ENCODE results near the gene DPP4. TPM values are rescaled to one million over a fixed set of nuclear protein-coding genes. Genes with fewer than 3 reads are reported as not detected.

The DPP4 gene
- total and polyA plus RNA-seq, 7 experiments from 2014 or later = 35.7 to 188 (median 48.9) TPM

DNA sequence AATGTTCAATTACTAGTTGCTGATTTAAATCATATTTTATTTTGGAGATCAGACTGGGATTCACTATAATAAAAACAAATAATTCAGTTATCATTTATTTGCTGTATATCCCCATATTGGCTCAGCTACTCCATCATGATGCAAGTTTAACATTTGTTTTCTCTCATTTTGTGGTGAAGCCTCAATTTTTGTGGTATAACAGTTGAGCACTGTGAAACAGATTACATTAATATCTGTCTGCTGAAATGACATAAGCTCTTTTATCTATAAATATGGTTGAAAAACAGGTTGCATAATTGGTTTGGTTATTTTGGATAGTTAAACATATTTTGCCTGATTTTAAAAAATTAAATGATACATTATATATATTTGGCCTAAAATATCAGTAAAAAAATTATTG is 67.7 kb downstream of the DPP4 start:
- Histone ChIP-seq H3K4me3 (ENCODE audit: low read length) (no peak overlapping the region), H3K4me1 (ENCODE audit: control insufficient read depth in 2 of 2, insufficient read depth in 2 of 2, low read length in 2 of 2) (peaks cover 7 to 28% of the 10 kb centered on the region in 2 donors), H3K36me3 (ENCODE audit: control insufficient read depth in 2 of 3, insufficient read depth in 3 of 3, low read length in 3 of 3) (peaks cover 0 to 16% (median 0%) of the 10 kb centered on the region in 3 experiments), H3K27ac (ENCODE audit: low read depth, low read length) (no peak overlapping the region), H3K9me3 (ENCODE audit: control insufficient read depth in 2 of 3, low read length in 3 of 3) (no peaks in the 10 kb centered on the region), H3K27me3 (ENCODE audit: control insufficient read depth in 2 of 2, insufficient read depth in 2 of 2, low read length in 2 of 2) (no peaks in the 10 kb centered on the region)
- DNase-seq (no peak), ATAC-seq (no peak)
- H3K4me1 Mint-ChIP-seq = peaks cover 10 to 59% (median 48%) of the 10 kb centered on the region in 7 donors
- no peaks in the 10 kb centered on the region for H3K27me3 Mint-ChIP-seq
- ChIA-PET CTCF (interaction anchor here (1.0 kb wide), 1 partner anchor 10 kb away, joined by 3 read pairs; no protein-coding TSS in a partner anchor), POLR2A (interaction anchor here (1.1 kb wide), 1 partner anchor 14 kb away, joined by 3 read pairs; no protein-coding TSS in a partner anchor)
- intact Hi-C loops (cut with micrococcal nuclease) = loop anchor here in 1 of 2 donors (2.0 kb wide), 1 partner anchor 420 kb away; no protein-coding TSS in a partner anchor
- H3K4me3 Mint-ChIP-seq = no peak overlapping the region
- peaks cover 0 to 2% (median 0%) of the 10 kb centered on the region in 11 donors for H3K9me3 Mint-ChIP-seq
- peaks cover 19 to 72% (median 36%) of the 10 kb centered on the region in 5 donors for H3K36me3 Mint-ChIP-seq
- H3K27ac Mint-ChIP-seq = peak overlapping the region in 1 of 9 donors; percentile 40

GRCh38 chr2:162004031-162004430 is 70.0 kb downstream of the DPP4 start:
- Mint-ChIP-seq H3K4me1 (peaks cover 8 to 56% (median 30%) of the 10 kb centered on the region in 7 donors), H3K27me3 (no peaks in the 10 kb centered on the region), H3K9me3 (peaks cover 0 to 2% (median 0%) of the 10 kb centered on the region in 11 donors), H3K27ac (peak overlapping the region in 5 of 9 donors; percentile 0 to 71 (median 23)), H3K36me3 (peaks cover 32 to 76% (median 54%) of the 10 kb centered on the region in 5 donors), H3K4me3 (peak overlapping the region in 1 of 10 donors; percentile 1)
- Histone ChIP-seq H3K4me3 (ENCODE audit: low read length) (no peak overlapping the region), H3K27ac (ENCODE audit: low read depth, low read length) (no peak overlapping the region), H3K9me3 (ENCODE audit: control insufficient read depth in 2 of 3, low read length in 3 of 3) (no peaks in the 10 kb centered on the region), H3K4me1 (ENCODE audit: control insufficient read depth in 2 of 2, insufficient read depth in 2 of 2, low read length in 2 of 2) (peaks cover 0 to 7% of the 10 kb centered on the region in 2 donors), H3K36me3 (ENCODE audit: control insufficient read depth in 2 of 3, insufficient read depth in 3 of 3, low read length in 3 of 3) (peaks cover 0 to 16% (median 0%) of the 10 kb centered on the region in 3 experiments), H3K27me3 (ENCODE audit: control insufficient read depth in 2 of 2, insufficient read depth in 2 of 2, low read length in 2 of 2) (no peaks in the 10 kb centered on the region)
- intact Hi-C loops (cut with micrococcal nuclease) = no loop called here
- DNase-seq = no peak
- ATAC-seq = no peak
- ChIA-PET CTCF (interaction anchor here (0.9 to 1.7 kb wide), 3 partner anchors 9 to 121 kb away, joined by 3 to 5 read pairs (median 4); no protein-coding TSS in a partner anchor), POLR2A (interaction anchor here (0.6 to 0.7 kb wide), 2 partner anchors 70 to 121 kb away, joined by 4 to 6 read pairs; partner anchors contain the start of gene DPP4)

- no peak overlapping the region for H3K27ac ChIP-seq (ENCODE audit: low read depth, low read length)
- Mint-ChIP-seq H3K9me3 (no peaks in the 10 kb centered on the region), H3K36me3 (peaks cover 32 to 74% (median 62%) of the 10 kb centered on the region in 5 donors), H3K4me3 (peak overlapping the region in 1 of 10 donors; percentile 15), H3K4me1 (peaks cover 10 to 61% (median 32%) of the 10 kb centered on the region in 7 donors), H3K27ac (peak overlapping the region in 5 of 9 donors; percentile 3 to 91 (median 52)), H3K27me3 (no peaks in the 10 kb centered on the region)
- H3K27me3 ChIP-seq (ENCODE audit: control insufficient read depth in 2 of 2, insufficient read depth in 2 of 2, low read length in 2 of 2) = no peaks in the 10 kb centered on the region
- H3K36me3 ChIP-seq (ENCODE audit: control insufficient read depth in 2 of 3, insufficient read depth in 3 of 3, low read length in 3 of 3) = peaks cover 0 to 16% (median 0%) of the 10 kb centered on the region in 3 experiments
- H3K9me3 ChIP-seq (ENCODE audit: control insufficient read depth in 2 of 3, low read length in 3 of 3) = no peaks in the 10 kb centered on the region
- peaks cover 0 to 4% of the 10 kb centered on the region in 2 donors for H3K4me1 ChIP-seq (ENCODE audit: control insufficient read depth in 2 of 2, insufficient read depth in 2 of 2, low read length in 2 of 2)
- POLR2A ChIA-PET = interaction anchor here (1.0 kb wide), 1 partner anchor 8 kb away, joined by 4 read pairs; no protein-coding TSS in a partner anchor
- ATAC-seq = no peak
- DNase-seq = no peak
- CTCF ChIA-PET = interaction anchor here (0.6 to 1.7 kb wide), 3 partner anchors 71 to 122 kb away, joined by 4 read pairs; no protein-coding TSS in a partner anchor
- intact Hi-C loops (cut with micrococcal nuclease) = no loop called here
- no peak overlapping the region for H3K4me3 ChIP-seq (ENCODE audit: low read length)
Observed at GRCh38 chr2:162002623-162003235, 71.3 kb downstream of the DPP4 start.

DNA sequence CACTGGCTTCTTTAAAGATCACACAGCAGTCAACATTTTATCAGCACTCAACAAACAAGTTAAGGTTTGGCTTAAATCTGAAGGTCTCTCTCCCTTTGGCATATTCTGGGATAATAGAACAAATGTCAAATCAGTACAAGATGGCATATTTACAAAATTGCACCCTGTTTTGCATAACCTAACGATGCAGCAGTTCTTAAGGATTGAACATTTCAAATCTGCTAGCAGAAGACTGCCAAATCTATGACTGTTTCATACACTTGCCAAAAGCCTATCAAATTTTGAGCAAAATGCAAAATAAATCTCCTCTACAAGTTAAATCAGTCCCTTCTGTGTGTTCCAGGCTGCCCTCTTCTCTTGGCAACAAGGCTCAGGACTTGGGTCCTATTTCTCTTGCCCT is 73.6 kb downstream of the DPP4 start:
- Histone ChIP-seq H3K4me3 (ENCODE audit: low read length) (no peak overlapping the region), H3K27me3 (ENCODE audit: control insufficient read depth in 2 of 2, insufficient read depth in 2 of 2, low read length in 2 of 2) (no peaks in the 10 kb centered on the region), H3K9me3 (ENCODE audit: control insufficient read depth in 2 of 3, low read length in 3 of 3) (no peaks in the 10 kb centered on the region), H3K27ac (ENCODE audit: low read depth, low read length) (no peak overlapping the region), H3K4me1 (ENCODE audit: control insufficient read depth in 2 of 2, insufficient read depth in 2 of 2, low read length in 2 of 2) (peaks cover 11 to 15% of the 10 kb centered on the region in 2 donors), H3K36me3 (ENCODE audit: control insufficient read depth in 2 of 3, insufficient read depth in 3 of 3, low read length in 3 of 3) (peaks cover 0 to 16% (median 0%) of the 10 kb centered on the region in 3 experiments)
- POLR2A ChIA-PET = interaction anchor here (1.0 kb wide), 2 partner anchors 67 to 74 kb away, joined by 3 read pairs; partner anchors contain the start of gene DPP4
- H3K9me3 Mint-ChIP-seq = no peaks in the 10 kb centered on the region
- H3K4me1 Mint-ChIP-seq = peaks cover 20 to 74% (median 43%) of the 10 kb centered on the region in 7 donors
- ATAC-seq = no peak
- intact Hi-C loops (cut with micrococcal nuclease) = no loop called here
- H3K27me3 Mint-ChIP-seq = no peaks in the 10 kb centered on the region
- peaks cover 32 to 85% (median 57%) of the 10 kb centered on the region in 5 donors for H3K36me3 Mint-ChIP-seq
- no peak for DNase-seq
- H3K4me3 Mint-ChIP-seq = no peak overlapping the region
- peak overlapping the region in 4 of 9 donors; percentile 19 to 63 (median 54) for H3K27ac Mint-ChIP-seq
- CTCF ChIA-PET = no interaction called here

DNA sequence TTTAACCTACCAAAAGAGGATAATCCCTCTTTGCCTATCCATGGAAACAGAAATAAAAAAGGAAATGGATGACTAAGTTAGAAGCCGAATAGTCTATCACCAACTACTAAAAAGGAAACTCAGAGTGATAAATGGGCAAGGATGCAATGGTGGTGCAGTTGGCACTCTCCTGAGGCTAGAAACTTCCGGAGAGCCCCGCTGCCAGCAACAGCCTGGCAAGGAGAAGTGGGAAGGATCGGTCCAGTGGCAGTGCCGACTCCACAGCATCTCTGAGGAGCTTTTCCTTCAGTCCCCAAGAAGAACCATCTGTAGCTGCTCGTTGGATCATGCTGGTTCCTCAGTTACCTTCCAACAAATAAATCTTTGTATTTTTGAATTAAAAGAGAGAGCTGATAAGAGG is 74.7 kb downstream of the DPP4 start:
- Histone ChIP-seq H3K36me3 (ENCODE audit: control insufficient read depth in 2 of 3, insufficient read depth in 3 of 3, low read length in 3 of 3) (peaks cover 0 to 16% (median 0%) of the 10 kb centered on the region in 3 experiments), H3K27ac (ENCODE audit: low read depth, low read length) (no peak overlapping the region), H3K9me3 (ENCODE audit: control insufficient read depth in 2 of 3, low read length in 3 of 3) (no peaks in the 10 kb centered on the region), H3K4me1 (ENCODE audit: control insufficient read depth in 2 of 2, insufficient read depth in 2 of 2, low read length in 2 of 2) (peaks cover 17 to 23% of the 10 kb centered on the region in 2 donors), H3K27me3 (ENCODE audit: control insufficient read depth in 2 of 2, insufficient read depth in 2 of 2, low read length in 2 of 2) (no peaks in the 10 kb centered on the region), H3K4me3 (ENCODE audit: low read length) (no peak overlapping the region)
- ChIA-PET CTCF (interaction anchor here (0.6 to 1.1 kb wide), 3 partner anchors 8 to 220 kb away, joined by 3 to 4 read pairs (median 4); no protein-coding TSS in a partner anchor), POLR2A (interaction anchor here (1.0 kb wide), 1 partner anchor 75 kb away, joined by 3 read pairs; the partner anchor contains the start of gene DPP4)
- intact Hi-C loops (cut with micrococcal nuclease) = loop anchor here in 1 of 2 donors (10.0 kb wide), 1 partner anchor 835 kb away; the partner anchor contains the start of gene TANK
- no peaks in the 10 kb centered on the region for H3K27me3 Mint-ChIP-seq
- H3K27ac Mint-ChIP-seq = peak overlapping the region in 5 of 9 donors; percentile 22 to 81 (median 38)
- DNase-seq = no peak
- no peak for ATAC-seq
- H3K9me3 Mint-ChIP-seq = no peaks in the 10 kb centered on the region
- peaks cover 32 to 90% (median 52%) of the 10 kb centered on the region in 5 donors for H3K36me3 Mint-ChIP-seq
- H3K4me3 Mint-ChIP-seq = no peak overlapping the region
- H3K4me1 Mint-ChIP-seq = peaks cover 27 to 83% (median 50%) of the 10 kb centered on the region in 7 donors

- H3K27ac Mint-ChIP-seq = peak overlapping the region in 8 of 9 donors; percentile 13 to 81 (median 38)
- peaks cover 0 to 16% (median 0%) of the 10 kb centered on the region in 3 experiments for H3K36me3 ChIP-seq (ENCODE audit: control insufficient read depth in 2 of 3, insufficient read depth in 3 of 3, low read length in 3 of 3)
- H3K27me3 ChIP-seq (ENCODE audit: control insufficient read depth in 2 of 2, insufficient read depth in 2 of 2, low read length in 2 of 2) = no peaks in the 10 kb centered on the region
- peaks cover 24 to 83% (median 49%) of the 10 kb centered on the region in 7 donors for H3K4me1 Mint-ChIP-seq
- no peak overlapping the region for H3K27ac ChIP-seq (ENCODE audit: low read depth, low read length)
- intact Hi-C loops (cut with micrococcal nuclease) = loop anchor here in 1 of 2 donors (10.0 kb wide), 1 partner anchor 834 kb away; the partner anchor contains the start of gene TANK
- H3K4me3 ChIP-seq (ENCODE audit: low read length) = no peak overlapping the region
- CTCF ChIA-PET = interaction anchor here (0.7 to 1.1 kb wide), 2 partner anchors 9 to 57 kb away, joined by 3 to 4 read pairs; no protein-coding TSS in a partner anchor
- H3K36me3 Mint-ChIP-seq = peaks cover 27 to 88% (median 48%) of the 10 kb centered on the region in 5 donors
- peak overlapping the region in 1 of 10 donors; percentile 12 for H3K4me3 Mint-ChIP-seq
- POLR2A ChIA-PET = no interaction called here
- H3K27me3 Mint-ChIP-seq = no peaks in the 10 kb centered on the region
- DNase-seq (no peak), ATAC-seq (no peak)
- peaks cover 20 to 27% of the 10 kb centered on the region in 2 donors for H3K4me1 ChIP-seq (ENCODE audit: control insufficient read depth in 2 of 2, insufficient read depth in 2 of 2, low read length in 2 of 2)
- no peaks in the 10 kb centered on the region for H3K9me3 Mint-ChIP-seq
- no peaks in the 10 kb centered on the region for H3K9me3 ChIP-seq (ENCODE audit: control insufficient read depth in 2 of 3, low read length in 3 of 3)
Observed at GRCh38 chr2:161998857-161999256, 75.2 kb downstream of the DPP4 start.

All from naive thymus-derived CD4-positive, alpha-beta T cell (primary cell).